Liver (tissue), 9 donors: ENCODE results near the gene MALT1. TPM values are rescaled to one million over a fixed set of nuclear protein-coding genes. Genes with fewer than 3 reads are reported as not detected.

Experiments used
- DNase-seq: peaks from one replicate; pipeline ENCODE4 v3.0.0-alpha.2; 2017; ENCODE audit warnings: low spot score
- H3K27ac ChIP-seq, 2 donors: one replicate each; pipeline ENCODE4 v1.7.0; 2013; ENCODE audit warnings: inconsistent platforms in 2 of 2, low read length in 2 of 2, control low read depth in 1 of 2, low read depth in 1 of 2, mild to moderate bottlenecking in 1 of 2
- H3K27me3 ChIP-seq, 4 donors: one replicate each; pipeline versions ENCODE4 v1.6.1 to v1.7.0; 2013; ENCODE audit warnings: low read length in 3 of 4, inconsistent platforms in 1 of 4, mild to moderate bottlenecking in 1 of 4, moderate library complexity in 1 of 4; ENCODE audit not compliant: control insufficient read depth in 4 of 4, insufficient read depth in 4 of 4
- H3K36me3 ChIP-seq, 4 donors: one replicate each; pipeline versions ENCODE4 v1.6.1 to v1.7.0; 2013; ENCODE audit warnings: low read length in 3 of 4, mild to moderate bottlenecking in 3 of 4, low read depth in 1 of 4, moderate library complexity in 1 of 4; ENCODE audit not compliant: control insufficient read depth in 4 of 4, insufficient read depth in 3 of 4
- H3K4me1 ChIP-seq, 4 donors: one replicate each; pipeline versions ENCODE4 v1.6.1 to v1.7.0; 2013; ENCODE audit warnings: low read length in 3 of 4, mild to moderate bottlenecking in 3 of 4, moderate library complexity in 1 of 4; ENCODE audit not compliant: control insufficient read depth in 4 of 4, insufficient read depth in 4 of 4
- H3K4me3 ChIP-seq, 3 donors: one replicate each; pipeline versions ENCODE4 v1.6.1 to v1.7.0; 2013; ENCODE audit warnings: low read length in 3 of 3, control low read depth in 1 of 3, low read depth in 1 of 3, mild to moderate bottlenecking in 1 of 3
- H3K9ac ChIP-seq, 2 donors: one replicate each; pipeline ENCODE4 v1.7.0; 2013; ENCODE audit warnings: low read length in 2 of 2, mild to moderate bottlenecking in 2 of 2, moderate library complexity in 2 of 2, control low read depth in 1 of 2, low read depth in 1 of 2
- H3K9me3 ChIP-seq, 4 donors: one replicate each; pipeline versions ENCODE4 v1.6.1 to v1.7.0; 2013; ENCODE audit warnings: low read length in 3 of 4; ENCODE audit not compliant: control insufficient read depth in 4 of 4
- EGR1 ChIP-seq, 2 donors: IDR thresholded peaks; 2 replicates each; pipeline ENCODE4 v1.6.1; 2016 to 2018; ENCODE audit warnings: antibody characterized with exemption in 2 of 2, low read depth in 2 of 2
- FOXA2 ChIP-seq: IDR thresholded peaks from 2 replicates; pipeline ENCODE4 v1.6.1; 2016; ENCODE audit warnings: antibody characterized with exemption
- GABPA ChIP-seq, 2 donors: IDR thresholded peaks in 1 of 2; conservative IDR thresholded peaks in 1 of 2; 2 replicates each; pipeline ENCODE4 v1.6.1; 2016; ENCODE audit warnings: antibody characterized with exemption in 2 of 2, mild to moderate bottlenecking in 1 of 2, moderate library complexity in 1 of 2
- HNF4A ChIP-seq, 2 donors: conservative IDR thresholded peaks; 2 replicates each; pipeline ENCODE4 v1.6.1; 2016; ENCODE audit warnings: antibody characterized with exemption in 2 of 2, mild to moderate bottlenecking in 2 of 2
- NR2F2 ChIP-seq: IDR thresholded peaks from 2 replicates; pipeline ENCODE4 v1.6.1; 2016; ENCODE audit warnings: antibody characterized with exemption
- RAD21 ChIP-seq, 2 donors: IDR thresholded peaks; 2 replicates each; pipeline ENCODE4 v1.6.1; 2016; ENCODE audit warnings: antibody characterized with exemption in 2 of 2, mild to moderate bottlenecking in 2 of 2
- RXRA ChIP-seq, 2 donors: IDR thresholded peaks; 2 replicates each; pipeline ENCODE4 v1.6.1; 2017 to 2018; ENCODE audit warnings: antibody characterized with exemption in 2 of 2, mild to moderate bottlenecking in 1 of 2
- TAF1 ChIP-seq: conservative IDR thresholded peaks from 2 replicates; pipeline ENCODE4 v1.6.1; 2016; ENCODE audit warnings: antibody characterized with exemption, mild to moderate bottlenecking
- YY1 ChIP-seq: IDR thresholded peaks from 2 replicates; pipeline ENCODE4 v1.6.1; 2016; ENCODE audit warnings: antibody characterized with exemption, mild to moderate bottlenecking
- WGBS: extraction: QIAGEN DNeasy Blood & Tissue Kit; methylation state at CpG from one replicate; pipeline ENCODE4 v1.1.7; 2013; 5-methylcytosine and 5-hydroxymethylcytosine counted together
- polyA plus RNA-seq, 2 donors: library from polyadenylated mRNA; stranded (reverse) in 1 of 2; unstranded in 1 of 2; fragments of 200-250 nt in 1 of 2; fragments of >200 nt in 1 of 2; fragmentation: Nextera tagmentation in 1 of 2; extraction: Ambion mirVana in 1 of 2; gene quantifications; one replicate each; pipeline versions ENCODE4 v1.2.1 to v1.2.3, GENCODE V29; 2013 to 2015
- total RNA-seq, 2 donors: library from RNA; depleted of rRNA; stranded (reverse); fragments of >200 nt; gene quantifications; one replicate each; pipeline ENCODE4 v1.2.3, GENCODE V29; 2014
- TF ChIP-seq, protein P1 (sequence below): IDR thresholded peaks from 2 replicates; pipeline ENCODE4 v1.6.1; 2016; ENCODE audit warnings: antibody characterized with exemption
- TF ChIP-seq, protein P2 (sequence below): IDR thresholded peaks from 2 replicates; pipeline ENCODE4 v1.6.1; 2016; ENCODE audit warnings: antibody characterized with exemption, mild to moderate bottlenecking
- TF ChIP-seq, protein P3 (sequence below): fragments of 150-350 bp; IDR thresholded peaks from 2 replicates; pipeline ENCODE4 v1.5.1; 2017; ENCODE audit warnings: improper control_type of control experiment, low read depth, low read length; ENCODE audit not compliant: missing input control
- TF ChIP-seq, protein P4 (sequence below): IDR thresholded peaks from 2 replicates; pipeline ENCODE4 v1.6.1; 2016; ENCODE audit warnings: antibody characterized with exemption
- donor health status: healthy.
- donor health status: healthy.
- donor health status: healthy.
- donor health status: healthy.
- donor health status: healthy.

Gene MALT1
- total and polyA plus RNA-seq, 4 donors, result 3.1 to 27.3 (median 6.4) TPM

DNA sequence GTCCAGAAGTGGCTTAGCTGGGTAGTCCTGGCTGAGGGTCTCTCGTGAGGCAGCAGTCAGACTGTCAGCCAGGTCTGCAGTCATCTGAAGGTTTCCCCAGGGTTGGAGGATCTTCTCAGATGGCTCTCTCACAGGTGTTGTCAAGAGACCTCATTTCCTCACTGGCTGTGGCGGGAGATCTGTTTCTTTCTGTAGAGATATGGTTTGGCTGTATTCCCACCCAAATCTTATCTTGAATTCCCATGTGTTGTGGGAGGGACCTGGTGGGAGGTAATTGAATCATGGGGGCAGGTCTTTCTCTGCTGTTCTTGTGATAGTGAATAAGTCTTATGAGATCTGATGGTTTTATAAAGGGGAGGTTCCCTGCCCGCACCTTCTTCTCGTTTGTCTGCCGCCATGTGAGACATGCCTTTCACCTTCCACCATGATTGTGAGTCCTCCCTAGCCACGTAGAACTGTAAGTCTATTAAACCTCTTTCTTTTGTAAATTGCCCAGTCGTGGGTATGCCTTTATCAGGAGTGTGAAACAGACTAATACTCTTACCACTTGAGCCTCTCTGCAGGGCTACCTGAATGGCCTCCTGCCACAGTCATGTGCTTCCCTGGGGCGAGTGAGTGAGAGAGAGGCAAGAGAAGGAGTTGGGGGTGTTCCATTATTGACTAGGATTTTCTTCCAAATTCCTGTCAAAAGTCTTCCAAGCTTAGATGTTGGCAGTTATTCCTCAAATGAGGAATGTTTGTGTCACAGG is 23.6 kb downstream of the MALT1 start:
- no peak overlapping the region for H3K9ac ChIP-seq
- H3K36me3 ChIP-seq, result peaks cover 3 to 13% (median 10%) of the 10 kb centered on the region in 4 donors
- TF ChIP-seq HNF4A (conservative IDR thresholded peaks at IDR 0.05), result no peak
- no peak for TF ChIP-seq TAF1
- TF ChIP-seq GABPA (IDR thresholded peaks at IDR 0.05 in 1 of 2, conservative IDR thresholded peaks at IDR 0.05 in 1 of 2), result no peak
- no peak for TF ChIP-seq YY1
- TF ChIP-seq, protein P1, sequence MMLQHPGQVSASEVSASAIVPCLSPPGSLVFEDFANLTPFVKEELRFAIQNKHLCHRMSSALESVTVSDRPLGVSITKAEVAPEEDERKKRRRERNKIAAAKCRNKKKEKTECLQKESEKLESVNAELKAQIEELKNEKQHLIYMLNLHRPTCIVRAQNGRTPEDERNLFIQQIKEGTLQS, result no peak
- TF ChIP-seq, protein P2, sequence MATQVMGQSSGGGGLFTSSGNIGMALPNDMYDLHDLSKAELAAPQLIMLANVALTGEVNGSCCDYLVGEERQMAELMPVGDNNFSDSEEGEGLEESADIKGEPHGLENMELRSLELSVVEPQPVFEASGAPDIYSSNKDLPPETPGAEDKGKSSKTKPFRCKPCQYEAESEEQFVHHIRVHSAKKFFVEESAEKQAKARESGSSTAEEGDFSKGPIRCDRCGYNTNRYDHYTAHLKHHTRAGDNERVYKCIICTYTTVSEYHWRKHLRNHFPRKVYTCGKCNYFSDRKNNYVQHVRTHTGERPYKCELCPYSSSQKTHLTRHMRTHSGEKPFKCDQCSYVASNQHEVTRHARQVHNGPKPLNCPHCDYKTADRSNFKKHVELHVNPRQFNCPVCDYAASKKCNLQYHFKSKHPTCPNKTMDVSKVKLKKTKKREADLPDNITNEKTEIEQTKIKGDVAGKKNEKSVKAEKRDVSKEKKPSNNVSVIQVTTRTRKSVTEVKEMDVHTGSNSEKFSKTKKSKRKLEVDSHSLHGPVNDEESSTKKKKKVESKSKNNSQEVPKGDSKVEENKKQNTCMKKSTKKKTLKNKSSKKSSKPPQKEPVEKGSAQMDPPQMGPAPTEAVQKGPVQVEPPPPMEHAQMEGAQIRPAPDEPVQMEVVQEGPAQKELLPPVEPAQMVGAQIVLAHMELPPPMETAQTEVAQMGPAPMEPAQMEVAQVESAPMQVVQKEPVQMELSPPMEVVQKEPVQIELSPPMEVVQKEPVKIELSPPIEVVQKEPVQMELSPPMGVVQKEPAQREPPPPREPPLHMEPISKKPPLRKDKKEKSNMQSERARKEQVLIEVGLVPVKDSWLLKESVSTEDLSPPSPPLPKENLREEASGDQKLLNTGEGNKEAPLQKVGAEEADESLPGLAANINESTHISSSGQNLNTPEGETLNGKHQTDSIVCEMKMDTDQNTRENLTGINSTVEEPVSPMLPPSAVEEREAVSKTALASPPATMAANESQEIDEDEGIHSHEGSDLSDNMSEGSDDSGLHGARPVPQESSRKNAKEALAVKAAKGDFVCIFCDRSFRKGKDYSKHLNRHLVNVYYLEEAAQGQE, result no peak
- TF ChIP-seq, protein P3, sequence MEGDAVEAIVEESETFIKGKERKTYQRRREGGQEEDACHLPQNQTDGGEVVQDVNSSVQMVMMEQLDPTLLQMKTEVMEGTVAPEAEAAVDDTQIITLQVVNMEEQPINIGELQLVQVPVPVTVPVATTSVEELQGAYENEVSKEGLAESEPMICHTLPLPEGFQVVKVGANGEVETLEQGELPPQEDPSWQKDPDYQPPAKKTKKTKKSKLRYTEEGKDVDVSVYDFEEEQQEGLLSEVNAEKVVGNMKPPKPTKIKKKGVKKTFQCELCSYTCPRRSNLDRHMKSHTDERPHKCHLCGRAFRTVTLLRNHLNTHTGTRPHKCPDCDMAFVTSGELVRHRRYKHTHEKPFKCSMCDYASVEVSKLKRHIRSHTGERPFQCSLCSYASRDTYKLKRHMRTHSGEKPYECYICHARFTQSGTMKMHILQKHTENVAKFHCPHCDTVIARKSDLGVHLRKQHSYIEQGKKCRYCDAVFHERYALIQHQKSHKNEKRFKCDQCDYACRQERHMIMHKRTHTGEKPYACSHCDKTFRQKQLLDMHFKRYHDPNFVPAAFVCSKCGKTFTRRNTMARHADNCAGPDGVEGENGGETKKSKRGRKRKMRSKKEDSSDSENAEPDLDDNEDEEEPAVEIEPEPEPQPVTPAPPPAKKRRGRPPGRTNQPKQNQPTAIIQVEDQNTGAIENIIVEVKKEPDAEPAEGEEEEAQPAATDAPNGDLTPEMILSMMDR, result no peak
- TF ChIP-seq NR2F2, result no peak
- no peak for TF ChIP-seq FOXA2
- TF ChIP-seq EGR1 (IDR thresholded peaks at IDR 0.05; ENCODE audit: low read depth in 2 of 2), result no peak
- TF ChIP-seq, protein P4, sequence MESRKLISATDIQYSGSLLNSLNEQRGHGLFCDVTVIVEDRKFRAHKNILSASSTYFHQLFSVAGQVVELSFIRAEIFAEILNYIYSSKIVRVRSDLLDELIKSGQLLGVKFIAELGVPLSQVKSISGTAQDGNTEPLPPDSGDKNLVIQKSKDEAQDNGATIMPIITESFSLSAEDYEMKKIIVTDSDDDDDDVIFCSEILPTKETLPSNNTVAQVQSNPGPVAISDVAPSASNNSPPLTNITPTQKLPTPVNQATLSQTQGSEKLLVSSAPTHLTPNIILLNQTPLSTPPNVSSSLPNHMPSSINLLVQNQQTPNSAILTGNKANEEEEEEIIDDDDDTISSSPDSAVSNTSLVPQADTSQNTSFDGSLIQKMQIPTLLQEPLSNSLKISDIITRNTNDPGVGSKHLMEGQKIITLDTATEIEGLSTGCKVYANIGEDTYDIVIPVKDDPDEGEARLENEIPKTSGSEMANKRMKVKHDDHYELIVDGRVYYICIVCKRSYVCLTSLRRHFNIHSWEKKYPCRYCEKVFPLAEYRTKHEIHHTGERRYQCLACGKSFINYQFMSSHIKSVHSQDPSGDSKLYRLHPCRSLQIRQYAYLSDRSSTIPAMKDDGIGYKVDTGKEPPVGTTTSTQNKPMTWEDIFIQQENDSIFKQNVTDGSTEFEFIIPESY, result no peak
- TF ChIP-seq RAD21 (IDR thresholded peaks at IDR 0.05), result no peak
- no peak for TF ChIP-seq RXRA (IDR thresholded peaks at IDR 0.05)
- H3K27me3 ChIP-seq, result no peaks in the 10 kb centered on the region
- no peaks in the 10 kb centered on the region for H3K9me3 ChIP-seq
- H3K4me3 ChIP-seq, result no peak overlapping the region
- WGBS, result 92% methylated on average over 8 of the region's 8 CpGs
- no peak for DNase-seq
- H3K4me1 ChIP-seq, result peaks cover 0 to 11% (median 6%) of the 10 kb centered on the region in 4 donors
- H3K27ac ChIP-seq, result no peak overlapping the region

DNA sequence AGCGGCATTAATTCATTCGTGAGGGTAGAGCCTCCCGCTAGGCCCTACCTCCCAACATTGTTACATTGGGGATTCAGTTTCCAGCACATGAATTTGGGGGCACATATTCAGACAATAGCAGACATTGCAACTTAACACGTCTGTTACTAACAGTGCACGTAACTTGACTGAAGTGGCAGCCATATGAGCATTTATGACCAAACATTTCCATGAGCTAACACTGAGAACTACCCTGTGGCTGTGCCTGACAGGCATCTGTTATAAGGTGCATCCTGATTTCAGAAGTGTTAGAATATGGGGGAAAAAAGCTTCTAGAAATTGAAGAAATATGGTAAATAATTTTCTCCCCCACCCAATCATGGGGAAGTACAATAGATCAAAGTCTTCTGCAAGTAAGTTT is 24.5 kb downstream of the MALT1 start:
- Histone ChIP-seq H3K4me1 (peaks cover 0 to 6% (median 4%) of the 10 kb centered on the region in 4 donors), H3K27ac (no peak overlapping the region), H3K27me3 (no peaks in the 10 kb centered on the region), H3K9ac (no peak overlapping the region), H3K9me3 (no peaks in the 10 kb centered on the region), H3K4me3 (no peak overlapping the region), H3K36me3 (peaks cover 0 to 14% (median 5%) of the 10 kb centered on the region in 4 donors)
- TF ChIP-seq TAF1 (no peak), EGR1 (IDR thresholded peaks at IDR 0.05; ENCODE audit: low read depth in 2 of 2) (no peak), GABPA (IDR thresholded peaks at IDR 0.05 in 1 of 2, conservative IDR thresholded peaks at IDR 0.05 in 1 of 2) (no peak), FOXA2 (no peak), RAD21 (IDR thresholded peaks at IDR 0.05) (no peak), YY1 (no peak), HNF4A (conservative IDR thresholded peaks at IDR 0.05) (no peak)
- TF ChIP-seq, protein P3, result no peak
- DNase-seq, result no peak
- 98% methylated on average over 5 of the region's 5 CpGs for WGBS
